Type B pancreatic cell (in vitro differentiated cells): ENCODE data around the gene VPS72. TPM values are rescaled to one million over a fixed set of nuclear protein-coding genes. Genes with fewer than 3 reads are reported as not detected.

Experiments used
- DNase-seq: peaks from one replicate; pipeline ENCODE4 v3.0.0; 2021; ENCODE audit warnings: mixed read lengths; ENCODE audit not compliant: unreplicated experiment; ENCODE audit errors: extremely low spot score
- H3K27ac Mint-ChIP-seq: 2 replicates; pipeline ENCODE4 v1.8.0; 2021; ENCODE audit warnings: mild to moderate bottlenecking, mixed read lengths
- H3K27me3 Mint-ChIP-seq: 2 replicates; pipeline ENCODE4 v1.8.0; 2021; ENCODE audit warnings: mixed read lengths
- H3K36me3 Mint-ChIP-seq: 2 replicates; pipeline ENCODE4 v1.8.0; 2021; ENCODE audit warnings: mixed read lengths
- H3K4me1 Mint-ChIP-seq: one replicate; pipeline ENCODE4 v1.8.0; 2021; ENCODE audit warnings: mixed read lengths; ENCODE audit not compliant: unreplicated experiment
- H3K4me3 Mint-ChIP-seq: 2 replicates; pipeline ENCODE4 v1.8.0; 2021; ENCODE audit warnings: mild to moderate bottlenecking, mixed read lengths
- H3K9me3 Mint-ChIP-seq: 2 replicates; pipeline ENCODE4 v1.8.0; 2021; ENCODE audit warnings: mixed read lengths
- CTCF ChIP-seq: fragments of 200-600 bp; sonication (generic); conservative IDR thresholded peaks from 2 replicates; pipeline ENCODE4 v1.5.0; 2021; ENCODE audit warnings: antibody characterized with exemption, mild to moderate bottlenecking
- total RNA-seq: library from RNA; stranded (reverse); gene quantifications from 2 replicates; pipeline ENCODE4 v1.2.1, GENCODE V29; 2021; ENCODE audit warnings: low replicate concordance

The VPS72 gene
- total RNA-seq, 1 donor from 2014 or later = 95.8 TPM

GRCh38 chr1:151133018-151133806 lies 56.8 kb downstream of the VPS72 start:
- H3K4me3 Mint-ChIP-seq = no peak overlapping the region
- TF ChIP-seq CTCF = no peak
- peaks cover 26% of the 10 kb centered on the region for H3K27me3 Mint-ChIP-seq
- H3K36me3 Mint-ChIP-seq = peaks cover 12% of the 10 kb centered on the region
- H3K9me3 Mint-ChIP-seq = no peaks in the 10 kb centered on the region
- H3K4me1 Mint-ChIP-seq = no peaks in the 10 kb centered on the region
- no peak for DNase-seq
- no peak overlapping the region for H3K27ac Mint-ChIP-seq

- TF ChIP-seq CTCF = no peak
- Mint-ChIP-seq H3K9me3 (no peaks in the 10 kb centered on the region), H3K4me3 (peak overlapping the region; percentile 88), H3K4me1 (no peaks in the 10 kb centered on the region), H3K27me3 (peaks cover 26% of the 10 kb centered on the region), H3K27ac (no peak overlapping the region), H3K36me3 (peaks cover 12% of the 10 kb centered on the region)
- no peak for DNase-seq
Observed at GRCh38 chr1:151132335-151133017, 57.5 kb downstream of the VPS72 start.

GRCh38 chr1:151131701-151132334 lies 58.2 kb downstream of the VPS72 start:
- Mint-ChIP-seq H3K27me3 (peaks cover 26% of the 10 kb centered on the region), H3K9me3 (no peaks in the 10 kb centered on the region), H3K27ac (peak overlapping the region; percentile 56), H3K4me1 (no peaks in the 10 kb centered on the region), H3K36me3 (peaks cover 11% of the 10 kb centered on the region), H3K4me3 (peak overlapping the region; percentile 88)
- TF ChIP-seq CTCF = no peak
- no peak for DNase-seq

- Mint-ChIP-seq H3K27ac (peak overlapping the region; percentile 56), H3K27me3 (peaks cover 26% of the 10 kb centered on the region), H3K4me1 (no peaks in the 10 kb centered on the region), H3K4me3 (peak overlapping the region; percentile 88), H3K9me3 (no peaks in the 10 kb centered on the region), H3K36me3 (peaks cover 6% of the 10 kb centered on the region)
- peak; percentile 86 for DNase-seq
- TF ChIP-seq CTCF = no peak
Observed at GRCh38 chr1:151130987-151131586, 58.9 kb downstream of the VPS72 start.

GRCh38 chr1:151128800-151129199 lies 61.2 kb downstream of the VPS72 start:
- no peak for TF ChIP-seq CTCF
- no peaks in the 10 kb centered on the region for H3K36me3 Mint-ChIP-seq
- H3K27ac Mint-ChIP-seq = no peak overlapping the region
- H3K9me3 Mint-ChIP-seq = no peaks in the 10 kb centered on the region
- peaks cover 15% of the 10 kb centered on the region for H3K27me3 Mint-ChIP-seq
- no peak for DNase-seq
- H3K4me3 Mint-ChIP-seq = no peak overlapping the region
- no peaks in the 10 kb centered on the region for H3K4me1 Mint-ChIP-seq

Other genes with a start within 250 kb of the VPS72 start
- 129 and 181 TPM in 2 replicates for gene CERS2, start 215.4 kb downstream of the VPS72 start, total RNA-seq
- gene ANXA9, start 207.9 kb downstream of the VPS72 start, total RNA-seq = 5.8 and 9.5 TPM in 2 replicates
- 28.5 and 38.8 TPM in 2 replicates for gene MINDY1, start 183.3 kb downstream of the VPS72 start, total RNA-seq
- gene PRUNE1, start 181.7 kb downstream of the VPS72 start, total RNA-seq = 16.3 and 20.4 TPM in 2 replicates
- 27.7 and 70.3 TPM in 2 replicates for gene BNIPL, start 153.6 kb downstream of the VPS72 start, total RNA-seq
- gene C1orf56, start 142.4 kb downstream of the VPS72 start, total RNA-seq = 4.7 and 8.6 TPM in 2 replicates
- gene CDC42SE1, start 130.6 kb downstream of the VPS72 start, total RNA-seq = 109 and 176 TPM in 2 replicates
- 9.0 and 17.0 TPM in 2 replicates for gene MLLT11, start 129.8 kb downstream of the VPS72 start, total RNA-seq
- 13.6 and 14.3 TPM in 2 replicates for gene GABPB2, start 119.4 kb downstream of the VPS72 start, total RNA-seq
- gene SEMA6C, start 43.6 kb downstream of the VPS72 start, total RNA-seq = 10.6 and 37.1 TPM in 2 replicates
- not detected in 2 replicates for gene TNFAIP8L2, start 33.5 kb downstream of the VPS72 start, total RNA-seq
- gene LYSMD1, start 24.3 kb downstream of the VPS72 start, total RNA-seq = 8.9 and 12.3 TPM in 2 replicates
- 39.3 and 42.1 TPM in 2 replicates for gene SCNM1, start 24.1 kb downstream of the VPS72 start, total RNA-seq
- gene TMOD4, start 14.2 kb downstream of the VPS72 start, total RNA-seq = 1.9 TPM in 2 replicates
- 69.8 and 77.3 TPM in 2 replicates for gene PIP5K1A, start 8.4 kb upstream of the VPS72 start, total RNA-seq
- gene PSMD4, start 64.5 kb upstream of the VPS72 start, total RNA-seq = 146 and 170 TPM in 2 replicates
- gene ZNF687, start 92.1 kb upstream of the VPS72 start, total RNA-seq = 29.6 and 31.7 TPM in 2 replicates
- 59.6 and 60.7 TPM in 2 replicates for gene PI4KB, start 137.2 kb upstream of the VPS72 start, total RNA-seq
- gene RFX5, start 157.1 kb upstream of the VPS72 start, total RNA-seq = 27.3 and 66.5 TPM in 2 replicates
- 20.5 and 39.2 TPM in 2 replicates for gene SELENBP1, start 182.5 kb upstream of the VPS72 start, total RNA-seq
- gene PSMB4, start 209.4 kb upstream of the VPS72 start, total RNA-seq = 241 and 243 TPM in 2 replicates